GM12878 (cell line): ENCODE results near the gene DDHD1.

Source experiments
- EED ChIP-seq: sonication (generic); IDR thresholded peaks from 2 replicates; pipeline ENCODE4 v1.6.1; 2016; ENCODE audit warnings: antibody characterized with exemption, low read depth
- NFYB ChIP-seq: IDR thresholded peaks from 2 replicates; pipeline ENCODE4 v1.6.1; 2011; ENCODE audit warnings: low read depth, mild to moderate bottlenecking, low read length, improper control_type of control experiment, moderate library complexity; ENCODE audit not compliant: insufficient read depth
- RCOR1 ChIP-seq: conservative IDR thresholded peaks from 2 replicates; pipeline ENCODE4 v1.6.1; 2012; ENCODE audit warnings: low read depth, low read length, improper control_type of control experiment
- TAF1 ChIP-seq: IDR thresholded peaks from 2 replicates; pipeline ENCODE4 v1.6.1; 2011; ENCODE audit warnings: mild to moderate bottlenecking, low read depth, low read length, borderline replicate concordance
- TCF7 ChIP-seq: IDR thresholded peaks from 2 replicates; pipeline ENCODE4 v1.6.1; 2014; ENCODE audit warnings: antibody characterized with exemption, borderline replicate concordance
- YBX1 ChIP-seq: fragments of 450-650 bp; IDR thresholded peaks from 2 replicates; pipeline ENCODE4 v1.6.1; 2016; ENCODE audit warnings: antibody characterized with exemption
- YY1 ChIP-seq: IDR thresholded peaks from 2 replicates; pipeline ENCODE4 v1.6.1; 2011; ENCODE audit warnings: low read depth, mild to moderate bottlenecking, low read length
- TF ChIP-seq, protein P1 (sequence below): IDR thresholded peaks from 2 replicates; pipeline ENCODE4 v1.6.1; 2012; ENCODE audit warnings: low read depth, low read length, improper control_type of control experiment
- TF ChIP-seq, protein P2 (sequence below), 3 experiments: IDR thresholded peaks in 2 of 3; conservative IDR thresholded peaks in 1 of 3; 2 replicates each; pipeline ENCODE4 v1.5.1; 2011; ENCODE audit warnings: low read depth in 3 of 3, low read length in 3 of 3, mild to moderate bottlenecking in 3 of 3, control low read depth in 2 of 3, moderate library complexity in 2 of 3, inconsistent platforms in 1 of 3, mixed read lengths in 1 of 3; ENCODE audit not compliant: control insufficient read depth in 2 of 3, insufficient read depth in 1 of 3; ENCODE audit errors: extremely low read depth in 1 of 3
- TF ChIP-seq, protein P3 (sequence below): IDR thresholded peaks from 2 replicates; pipeline ENCODE4 v1.6.1; 2011; ENCODE audit warnings: low read depth, mild to moderate bottlenecking, low read length, moderate library complexity, borderline replicate concordance; ENCODE audit errors: extremely low read depth

DNA sequence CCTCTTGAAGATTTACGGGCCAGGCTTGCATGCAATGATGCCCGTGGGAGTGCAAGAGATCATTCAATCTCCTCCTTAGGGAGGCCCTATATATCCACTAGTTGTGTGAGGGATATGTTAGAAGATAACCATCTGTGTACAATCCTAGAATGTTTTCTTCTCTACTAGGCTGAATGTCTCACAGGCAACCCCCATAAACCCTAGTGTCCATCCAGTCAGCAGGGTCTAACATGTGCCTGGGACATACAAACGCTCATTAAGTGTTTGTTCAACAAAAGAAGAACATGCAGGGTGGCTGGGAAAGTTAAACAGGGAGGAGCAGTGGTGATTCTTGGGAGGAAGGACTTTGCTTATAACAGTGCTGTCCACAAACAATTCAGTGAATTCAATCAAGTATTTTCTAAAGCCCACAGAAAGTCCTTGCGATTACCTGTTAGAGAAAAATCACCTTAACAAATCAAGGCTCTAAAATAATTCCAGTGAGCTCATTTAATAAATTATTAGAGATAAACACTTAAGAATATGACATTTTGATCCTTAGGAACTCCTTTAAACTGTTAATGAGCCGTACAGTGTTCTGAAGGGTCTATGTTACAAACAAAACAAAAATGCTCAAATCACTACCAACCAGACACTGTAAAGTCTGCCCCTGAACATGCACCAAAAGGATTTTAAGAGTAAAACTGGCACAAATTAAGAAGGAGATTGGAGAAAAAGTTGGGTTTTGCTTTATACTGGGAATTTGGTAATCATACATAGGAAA is 105.6 kb downstream of the DDHD1 start:
- TF ChIP-seq, protein P1, sequence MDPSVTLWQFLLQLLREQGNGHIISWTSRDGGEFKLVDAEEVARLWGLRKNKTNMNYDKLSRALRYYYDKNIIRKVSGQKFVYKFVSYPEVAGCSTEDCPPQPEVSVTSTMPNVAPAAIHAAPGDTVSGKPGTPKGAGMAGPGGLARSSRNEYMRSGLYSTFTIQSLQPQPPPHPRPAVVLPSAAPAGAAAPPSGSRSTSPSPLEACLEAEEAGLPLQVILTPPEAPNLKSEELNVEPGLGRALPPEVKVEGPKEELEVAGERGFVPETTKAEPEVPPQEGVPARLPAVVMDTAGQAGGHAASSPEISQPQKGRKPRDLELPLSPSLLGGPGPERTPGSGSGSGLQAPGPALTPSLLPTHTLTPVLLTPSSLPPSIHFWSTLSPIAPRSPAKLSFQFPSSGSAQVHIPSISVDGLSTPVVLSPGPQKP = no peak
- TF ChIP-seq, protein P2, sequence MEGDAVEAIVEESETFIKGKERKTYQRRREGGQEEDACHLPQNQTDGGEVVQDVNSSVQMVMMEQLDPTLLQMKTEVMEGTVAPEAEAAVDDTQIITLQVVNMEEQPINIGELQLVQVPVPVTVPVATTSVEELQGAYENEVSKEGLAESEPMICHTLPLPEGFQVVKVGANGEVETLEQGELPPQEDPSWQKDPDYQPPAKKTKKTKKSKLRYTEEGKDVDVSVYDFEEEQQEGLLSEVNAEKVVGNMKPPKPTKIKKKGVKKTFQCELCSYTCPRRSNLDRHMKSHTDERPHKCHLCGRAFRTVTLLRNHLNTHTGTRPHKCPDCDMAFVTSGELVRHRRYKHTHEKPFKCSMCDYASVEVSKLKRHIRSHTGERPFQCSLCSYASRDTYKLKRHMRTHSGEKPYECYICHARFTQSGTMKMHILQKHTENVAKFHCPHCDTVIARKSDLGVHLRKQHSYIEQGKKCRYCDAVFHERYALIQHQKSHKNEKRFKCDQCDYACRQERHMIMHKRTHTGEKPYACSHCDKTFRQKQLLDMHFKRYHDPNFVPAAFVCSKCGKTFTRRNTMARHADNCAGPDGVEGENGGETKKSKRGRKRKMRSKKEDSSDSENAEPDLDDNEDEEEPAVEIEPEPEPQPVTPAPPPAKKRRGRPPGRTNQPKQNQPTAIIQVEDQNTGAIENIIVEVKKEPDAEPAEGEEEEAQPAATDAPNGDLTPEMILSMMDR (IDR thresholded peaks at IDR 0.05 in 2 of 3, conservative IDR thresholded peaks at IDR 0.05 in 1 of 3; ENCODE audit: control insufficient read depth in 2 of 3, extremely low read depth in 1 of 3, insufficient read depth in 1 of 3, low read depth in 3 of 3, low read length in 3 of 3) = no peak
- TF ChIP-seq TCF7 (no peak), YY1 (no peak), YBX1 (no peak), NFYB (no peak), RCOR1 (no peak), EED (no peak), TAF1 (no peak)
- TF ChIP-seq, protein P3, sequence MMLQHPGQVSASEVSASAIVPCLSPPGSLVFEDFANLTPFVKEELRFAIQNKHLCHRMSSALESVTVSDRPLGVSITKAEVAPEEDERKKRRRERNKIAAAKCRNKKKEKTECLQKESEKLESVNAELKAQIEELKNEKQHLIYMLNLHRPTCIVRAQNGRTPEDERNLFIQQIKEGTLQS = no peak
